ENCODE measurements around the gene LEF1.

The LEF1 gene

GRCh38 chr4:108120789-108121188 is 47.9 kb downstream of the LEF1 start:
- no peaks in the 10 kb centered on the region for H3K27me3 Mint-ChIP-seq
- H3K36me3 Mint-ChIP-seq (ENCODE audit: low read depth): no peaks in the 10 kb centered on the region
- no peak overlapping the region for H3K4me3 Mint-ChIP-seq
- H3K9me3 Mint-ChIP-seq: no peaks in the 10 kb centered on the region
- no peak overlapping the region for H3K27ac Mint-ChIP-seq
- intact Hi-C loops (cut with micrococcal nuclease): no loop called here
- peaks cover 10% of the 10 kb centered on the region for H3K4me1 Mint-ChIP-seq (ENCODE audit: low read depth)

DNA sequence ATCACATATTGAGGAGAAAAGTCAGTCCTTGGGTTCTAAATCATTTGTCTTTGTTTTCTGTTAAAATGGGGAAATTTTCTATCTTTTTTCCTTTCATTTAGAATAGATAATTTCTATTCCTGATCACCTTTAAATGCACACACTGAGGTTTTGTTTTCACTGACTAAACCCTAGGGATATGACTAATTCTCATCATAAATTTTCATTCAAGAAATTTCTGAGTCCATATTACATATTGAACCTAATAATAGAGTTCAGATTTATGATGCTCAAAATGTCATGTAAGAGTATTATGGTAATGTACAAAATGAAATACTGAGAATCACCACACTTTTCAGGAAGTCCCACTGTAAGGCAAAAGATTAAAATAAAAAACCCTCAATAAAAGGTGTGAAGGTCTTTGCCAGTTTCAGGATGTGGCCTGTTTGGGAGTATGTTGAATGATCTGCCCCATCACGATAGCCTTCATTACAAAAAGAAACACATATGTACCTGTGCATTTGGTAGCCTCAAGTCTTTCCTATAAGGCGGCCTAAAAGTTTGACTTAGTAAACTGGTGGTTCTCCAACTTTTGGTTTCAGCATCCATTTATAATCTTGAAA is 49.4 kb downstream of the LEF1 start:
- H3K4me3 Mint-ChIP-seq: no peak overlapping the region
- intact Hi-C loops (cut with micrococcal nuclease): no loop called here
- H3K36me3 Mint-ChIP-seq (ENCODE audit: low read depth): no peaks in the 10 kb centered on the region
- peaks cover 16% of the 10 kb centered on the region for H3K4me1 Mint-ChIP-seq (ENCODE audit: low read depth)
- no peak overlapping the region for H3K27ac Mint-ChIP-seq
- no peaks in the 10 kb centered on the region for H3K9me3 Mint-ChIP-seq
- no peaks in the 10 kb centered on the region for H3K27me3 Mint-ChIP-seq

DNA sequence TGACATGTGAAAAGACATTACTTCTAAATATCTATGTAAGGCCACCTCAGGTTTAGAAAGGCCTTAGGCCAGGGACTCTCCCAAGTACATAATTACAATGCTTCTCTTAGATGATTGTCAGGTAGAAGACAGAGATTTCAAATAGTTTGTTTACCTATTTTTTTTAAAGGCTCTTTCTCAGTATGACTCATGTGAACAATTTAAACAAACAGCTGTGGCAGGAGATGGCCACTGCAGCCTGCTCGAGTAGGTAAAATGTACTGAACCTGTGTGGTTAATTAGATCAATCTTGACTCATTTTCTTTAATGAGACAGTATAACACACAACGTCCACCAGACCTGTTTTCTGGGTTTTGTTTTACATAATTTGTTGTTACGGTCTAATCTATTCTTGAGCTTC is 50.2 kb downstream of the LEF1 start:
- no peaks in the 10 kb centered on the region for H3K27me3 Mint-ChIP-seq
- no peak overlapping the region for H3K27ac Mint-ChIP-seq
- no peaks in the 10 kb centered on the region for H3K9me3 Mint-ChIP-seq
- no peak overlapping the region for H3K4me3 Mint-ChIP-seq
- intact Hi-C loops (cut with micrococcal nuclease): no loop called here
- peaks cover 16% of the 10 kb centered on the region for H3K4me1 Mint-ChIP-seq (ENCODE audit: low read depth)
- H3K36me3 Mint-ChIP-seq (ENCODE audit: low read depth): no peaks in the 10 kb centered on the region

- Mint-ChIP-seq H3K36me3 (ENCODE audit: low read depth) (no peaks in the 10 kb centered on the region), H3K4me3 (no peak overlapping the region), H3K9me3 (no peaks in the 10 kb centered on the region), H3K27ac (no peak overlapping the region), H3K27me3 (peaks cover 1% of the 10 kb centered on the region), H3K4me1 (ENCODE audit: low read depth) (peaks cover 16% of the 10 kb centered on the region)
- intact Hi-C loops (cut with micrococcal nuclease): no loop called here
These were observed 51.1 kb downstream of the LEF1 start for GRCh38 chr4:108117418-108118182.

GRCh38 chr4:108116423-108117168 is 52.1 kb downstream of the LEF1 start:
- Mint-ChIP-seq H3K9me3 (no peaks in the 10 kb centered on the region), H3K4me3 (no peak overlapping the region), H3K4me1 (ENCODE audit: low read depth) (peaks cover 16% of the 10 kb centered on the region), H3K27me3 (peaks cover 1% of the 10 kb centered on the region), H3K27ac (no peak overlapping the region), H3K36me3 (ENCODE audit: low read depth) (no peaks in the 10 kb centered on the region)
- intact Hi-C loops (cut with micrococcal nuclease): no loop called here

DNA sequence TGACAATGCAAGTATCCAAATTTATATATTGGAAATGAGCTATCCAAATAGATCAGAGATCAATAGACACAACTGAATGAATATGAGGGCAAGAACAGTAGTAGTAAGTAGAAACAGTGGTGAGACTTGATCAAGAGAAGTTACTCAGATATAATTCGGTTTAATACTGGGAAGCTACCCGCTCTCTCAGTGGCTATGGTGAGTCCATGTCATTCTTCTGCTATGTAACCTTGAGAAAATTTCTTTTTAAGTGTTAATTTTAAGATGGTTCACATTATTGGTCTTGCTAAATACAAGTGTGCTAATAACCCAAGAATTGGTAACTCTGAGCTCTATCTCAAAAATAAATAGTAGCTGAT is 53.6 kb downstream of the LEF1 start:
- H3K36me3 Mint-ChIP-seq (ENCODE audit: low read depth): no peaks in the 10 kb centered on the region
- H3K4me3 Mint-ChIP-seq: no peak overlapping the region
- no peaks in the 10 kb centered on the region for H3K9me3 Mint-ChIP-seq
- H3K27ac Mint-ChIP-seq: no peak overlapping the region
- intact Hi-C loops (cut with micrococcal nuclease): no loop called here
- peaks cover 16% of the 10 kb centered on the region for H3K4me1 Mint-ChIP-seq (ENCODE audit: low read depth)
- H3K27me3 Mint-ChIP-seq: peaks cover 1% of the 10 kb centered on the region

GRCh38 chr4:108114503-108114902 is 54.2 kb downstream of the LEF1 start:
- Mint-ChIP-seq H3K36me3 (ENCODE audit: low read depth) (no peaks in the 10 kb centered on the region), H3K27me3 (peaks cover 1% of the 10 kb centered on the region), H3K4me3 (no peak overlapping the region), H3K9me3 (no peaks in the 10 kb centered on the region), H3K27ac (no peak overlapping the region), H3K4me1 (ENCODE audit: low read depth) (peaks cover 16% of the 10 kb centered on the region)
- intact Hi-C loops (cut with micrococcal nuclease): no loop called here

DNA sequence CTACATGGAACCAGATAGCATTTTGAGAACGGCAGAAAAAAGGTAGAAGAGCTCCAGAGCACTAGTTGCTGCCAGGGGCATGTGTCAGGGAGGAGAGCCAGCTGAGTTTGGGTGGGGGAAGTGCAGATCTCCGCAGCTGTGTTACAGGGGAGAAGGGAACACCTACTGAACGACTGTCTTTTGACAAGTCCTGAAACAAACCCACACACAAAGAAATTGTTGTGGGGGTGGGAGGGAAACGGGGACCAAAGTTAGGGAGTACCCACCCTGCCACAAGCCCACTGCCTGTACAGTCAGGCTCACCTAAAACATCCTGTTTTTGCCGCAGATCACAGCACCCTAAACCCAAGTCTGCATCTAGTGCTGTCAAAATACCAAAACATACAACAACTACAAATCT is 55.5 kb downstream of the LEF1 start:
- H3K27ac Mint-ChIP-seq: no peak overlapping the region
- H3K4me3 Mint-ChIP-seq: no peak overlapping the region
- no peaks in the 10 kb centered on the region for H3K9me3 Mint-ChIP-seq
- peaks cover 16% of the 10 kb centered on the region for H3K4me1 Mint-ChIP-seq (ENCODE audit: low read depth)
- peaks cover 1% of the 10 kb centered on the region for H3K27me3 Mint-ChIP-seq
- intact Hi-C loops (cut with micrococcal nuclease): no loop called here
- no peaks in the 10 kb centered on the region for H3K36me3 Mint-ChIP-seq (ENCODE audit: low read depth)

GRCh38 chr4:108111781-108112180 is 57.0 kb downstream of the LEF1 start:
- Mint-ChIP-seq H3K27ac (no peak overlapping the region), H3K27me3 (peaks cover 3% of the 10 kb centered on the region), H3K36me3 (ENCODE audit: low read depth) (no peaks in the 10 kb centered on the region), H3K4me1 (ENCODE audit: low read depth) (peaks cover 16% of the 10 kb centered on the region), H3K4me3 (no peak overlapping the region), H3K9me3 (no peaks in the 10 kb centered on the region)
- intact Hi-C loops (cut with micrococcal nuclease): no loop called here

- Mint-ChIP-seq H3K9me3 (no peaks in the 10 kb centered on the region), H3K4me1 (ENCODE audit: low read depth) (peaks cover 3% of the 10 kb centered on the region), H3K27ac (no peak overlapping the region), H3K27me3 (peaks cover 3% of the 10 kb centered on the region), H3K36me3 (ENCODE audit: low read depth) (no peaks in the 10 kb centered on the region), H3K4me3 (no peak overlapping the region)
- intact Hi-C loops (cut with micrococcal nuclease): no loop called here
These were observed 58.3 kb downstream of the LEF1 start for GRCh38 chr4:108110450-108110849.

DNA sequence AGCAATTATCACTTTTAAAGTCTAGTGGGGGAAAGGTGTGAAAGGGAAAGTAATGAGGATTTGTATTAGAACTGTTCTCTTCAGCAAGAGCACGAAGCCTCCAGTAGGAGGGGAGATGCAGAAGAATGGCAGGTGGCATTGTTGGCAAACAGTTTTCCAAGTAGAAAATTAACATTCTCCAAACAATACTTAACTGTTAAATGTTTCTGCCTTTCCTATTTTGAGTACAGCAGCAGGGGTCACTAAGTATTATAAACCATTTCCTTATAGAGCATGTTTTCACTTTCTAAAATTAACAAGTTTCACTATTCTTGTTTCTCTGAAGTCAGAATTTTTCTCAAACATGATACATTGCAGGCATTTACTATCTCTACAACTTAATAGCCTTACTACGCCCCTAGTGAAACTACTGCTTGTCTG is 58.7 kb downstream of the LEF1 start:
- H3K4me3 Mint-ChIP-seq: no peak overlapping the region
- H3K4me1 Mint-ChIP-seq (ENCODE audit: low read depth): no peaks in the 10 kb centered on the region
- H3K27ac Mint-ChIP-seq: no peak overlapping the region
- peaks cover 3% of the 10 kb centered on the region for H3K27me3 Mint-ChIP-seq
- H3K36me3 Mint-ChIP-seq (ENCODE audit: low read depth): no peaks in the 10 kb centered on the region
- intact Hi-C loops (cut with micrococcal nuclease): no loop called here
- H3K9me3 Mint-ChIP-seq: no peaks in the 10 kb centered on the region

GRCh38 chr4:108109111-108109510 is 59.6 kb downstream of the LEF1 start:
- H3K4me1 Mint-ChIP-seq (ENCODE audit: low read depth): no peaks in the 10 kb centered on the region

GRCh38 chr4:108107729-108108382 is 60.9 kb downstream of the LEF1 start:
- intact Hi-C loops (cut with micrococcal nuclease): no loop called here
- H3K4me3 Mint-ChIP-seq: no peak overlapping the region

More at GRCh38 chr4:108109111-108109510, 59.6 kb downstream of the LEF1 start:
- Mint-ChIP-seq H3K4me3 (no peak overlapping the region), H3K27me3 (peaks cover 3% of the 10 kb centered on the region), H3K9me3 (no peaks in the 10 kb centered on the region), H3K27ac (no peak overlapping the region), H3K36me3 (ENCODE audit: low read depth) (no peaks in the 10 kb centered on the region)
- intact Hi-C loops (cut with micrococcal nuclease): no loop called here

DNA sequence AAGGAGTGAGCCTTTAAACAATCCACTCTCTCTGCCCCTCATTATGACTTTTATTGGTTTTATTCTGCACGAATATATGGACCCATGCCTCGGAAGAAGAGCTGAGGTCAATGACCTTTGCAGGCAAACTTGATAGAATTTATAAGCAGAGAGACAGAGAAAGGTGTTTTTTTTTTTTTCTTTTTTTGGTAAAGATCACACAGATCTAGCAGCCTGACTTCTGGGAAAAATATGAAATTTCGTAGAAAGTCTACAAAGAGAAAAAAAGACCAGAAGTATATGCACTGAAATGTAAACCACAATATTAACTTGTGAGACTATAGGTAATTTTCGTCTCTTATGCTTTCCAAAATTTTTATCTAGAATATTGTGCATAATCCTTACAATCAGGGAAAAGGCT is 61.6 kb downstream of the LEF1 start:
- Mint-ChIP-seq H3K36me3 (ENCODE audit: low read depth) (no peaks in the 10 kb centered on the region), H3K27ac (no peak overlapping the region), H3K27me3 (peaks cover 1% of the 10 kb centered on the region), H3K4me1 (ENCODE audit: low read depth) (no peaks in the 10 kb centered on the region), H3K4me3 (no peak overlapping the region), H3K9me3 (no peaks in the 10 kb centered on the region)
- intact Hi-C loops (cut with micrococcal nuclease): no loop called here

More at GRCh38 chr4:108107729-108108382, 60.9 kb downstream of the LEF1 start:
- Mint-ChIP-seq H3K27me3 (peaks cover 1% of the 10 kb centered on the region), H3K9me3 (no peaks in the 10 kb centered on the region), H3K36me3 (ENCODE audit: low read depth) (no peaks in the 10 kb centered on the region), H3K4me1 (ENCODE audit: low read depth) (no peaks in the 10 kb centered on the region), H3K27ac (no peak overlapping the region)
